ENCODE results near the gene TMEM176A. TPM values are rescaled to one million over a fixed set of nuclear protein-coding genes. Genes with fewer than 3 reads are reported as not detected.

TMEM176A gene
- polyA plus RNA-seq, 3 donors = 14.1 to 285 (median 129) TPM

DNA sequence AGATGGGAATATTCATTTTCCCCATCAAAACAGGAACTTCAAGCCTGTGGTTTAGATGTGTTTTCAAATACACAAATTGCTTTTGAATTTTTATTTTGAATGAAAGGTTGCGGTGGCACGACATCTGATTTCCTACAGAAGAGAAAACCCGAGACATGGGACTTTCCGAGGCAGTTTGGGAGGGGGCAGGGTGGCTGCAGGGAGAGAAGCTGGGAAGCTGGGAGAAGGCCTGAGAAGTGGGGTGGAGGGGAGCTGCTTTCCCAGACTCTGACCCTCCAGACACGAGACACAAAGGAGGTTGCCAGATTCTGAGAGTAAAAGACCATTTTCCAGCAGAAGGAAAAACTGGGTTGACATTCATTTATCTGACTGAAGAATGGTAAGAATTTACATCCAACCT is 19.6 kb downstream of the TMEM176A start:
- Mint-ChIP-seq H3K4me3 (no peak overlapping the region), H3K27me3 (ENCODE audit: low read depth in 3 of 3) (peaks cover 9 to 12% (median 9%) of the 10 kb centered on the region in 3 donors), H3K9me3 (peaks cover 12 to 25% (median 24%) of the 10 kb centered on the region in 7 donors), H3K4me1 (no peaks in the 10 kb centered on the region), H3K27ac (no peak overlapping the region), H3K36me3 (no peaks in the 10 kb centered on the region)
- Histone ChIP-seq H3K36me3 (replicated peaks in 1 of 2; ENCODE audit: control insufficient read depth in 1 of 2, insufficient read depth in 2 of 2, low read length in 2 of 2) (no peaks in the 10 kb centered on the region), H3K9me3 (replicated peaks in 1 of 2; ENCODE audit: control insufficient read depth in 1 of 2, insufficient read depth in 1 of 2, low read length in 2 of 2) (peaks cover 6 to 7% of the 10 kb centered on the region in 2 donors), H3K27ac (ENCODE audit: low read depth in 1 of 2, low read length in 2 of 2) (no peak overlapping the region), H3K4me2 (replicated peaks; ENCODE audit: extremely low read depth, low read length, poor library complexity, severe bottlenecking) (no peak overlapping the region), H3K79me2 (ENCODE audit: insufficient read depth, low read length) (no peaks in the 10 kb centered on the region), H4K20me1 (ENCODE audit: insufficient read depth, low read length) (no peaks in the 10 kb centered on the region), H3K4me3 (replicated peaks in 1 of 3; ENCODE audit: low read depth in 2 of 3, low read length in 3 of 3) (no peak overlapping the region), H3K4me1 (ENCODE audit: control insufficient read depth in 1 of 2, insufficient read depth in 2 of 2, low read length in 2 of 2) (no peaks in the 10 kb centered on the region), H2AFZ (ENCODE audit: insufficient read depth, low read depth, low read length, poor library complexity, severe bottlenecking) (no peak overlapping the region), H3K9ac (ENCODE audit: insufficient read depth, low read length, poor library complexity, severe bottlenecking) (no peak overlapping the region), H3K27me3 (ENCODE audit: control insufficient read depth in 2 of 2, insufficient read depth in 2 of 2, low read length in 2 of 2) (peaks cover 0 to 11% of the 10 kb centered on the region in 2 donors)
- DNase-seq = no peak
- TF ChIP-seq, protein P1, sequence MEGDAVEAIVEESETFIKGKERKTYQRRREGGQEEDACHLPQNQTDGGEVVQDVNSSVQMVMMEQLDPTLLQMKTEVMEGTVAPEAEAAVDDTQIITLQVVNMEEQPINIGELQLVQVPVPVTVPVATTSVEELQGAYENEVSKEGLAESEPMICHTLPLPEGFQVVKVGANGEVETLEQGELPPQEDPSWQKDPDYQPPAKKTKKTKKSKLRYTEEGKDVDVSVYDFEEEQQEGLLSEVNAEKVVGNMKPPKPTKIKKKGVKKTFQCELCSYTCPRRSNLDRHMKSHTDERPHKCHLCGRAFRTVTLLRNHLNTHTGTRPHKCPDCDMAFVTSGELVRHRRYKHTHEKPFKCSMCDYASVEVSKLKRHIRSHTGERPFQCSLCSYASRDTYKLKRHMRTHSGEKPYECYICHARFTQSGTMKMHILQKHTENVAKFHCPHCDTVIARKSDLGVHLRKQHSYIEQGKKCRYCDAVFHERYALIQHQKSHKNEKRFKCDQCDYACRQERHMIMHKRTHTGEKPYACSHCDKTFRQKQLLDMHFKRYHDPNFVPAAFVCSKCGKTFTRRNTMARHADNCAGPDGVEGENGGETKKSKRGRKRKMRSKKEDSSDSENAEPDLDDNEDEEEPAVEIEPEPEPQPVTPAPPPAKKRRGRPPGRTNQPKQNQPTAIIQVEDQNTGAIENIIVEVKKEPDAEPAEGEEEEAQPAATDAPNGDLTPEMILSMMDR (IDR thresholded peaks at IDR 0.05) = no peak
- 88% methylated on average over 4 of the region's 5 CpGs for WGBS (ENCODE audit: insufficient coverage)
- intact Hi-C loops (cut with micrococcal nuclease) = no loop called here

DNA sequence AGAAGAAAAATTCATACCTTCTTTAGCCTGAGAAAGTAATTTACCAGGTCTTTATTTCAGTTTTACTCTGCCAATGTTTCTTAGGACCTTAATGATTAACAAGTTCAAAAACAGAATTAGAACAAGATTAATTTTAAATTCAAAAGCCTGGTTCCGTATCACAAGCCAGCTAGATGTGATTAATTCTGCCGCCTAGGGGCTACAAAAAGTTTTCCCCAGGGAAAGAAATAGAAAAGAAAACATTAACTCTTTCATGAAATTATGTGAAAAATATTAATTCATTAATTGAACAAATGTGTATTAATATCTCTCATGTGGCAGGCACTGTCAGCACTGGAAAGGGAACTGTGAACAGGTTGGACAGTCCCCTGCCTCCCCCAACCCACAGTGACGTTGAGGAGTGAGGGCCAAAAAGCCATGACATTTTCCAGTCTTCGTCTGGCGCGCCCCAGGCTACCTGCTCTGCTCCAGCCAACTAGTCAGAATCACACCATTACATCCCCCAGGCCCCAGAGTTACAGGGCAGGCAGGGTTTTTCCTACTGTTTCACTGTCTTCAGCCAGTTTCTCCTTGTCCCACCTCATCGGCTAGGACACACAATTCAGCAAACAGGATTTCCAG is 20.1 kb downstream of the TMEM176A start:
- H3K4me3 ChIP-seq (replicated peaks in 1 of 3; ENCODE audit: low read depth in 2 of 3, low read length in 3 of 3) = no peak overlapping the region
- peaks cover 0 to 11% of the 10 kb centered on the region in 2 donors for H3K27me3 ChIP-seq (ENCODE audit: control insufficient read depth in 2 of 2, insufficient read depth in 2 of 2, low read length in 2 of 2)
- H3K9ac ChIP-seq (ENCODE audit: insufficient read depth, low read length, poor library complexity, severe bottlenecking) = no peak overlapping the region
- no peaks in the 10 kb centered on the region for H3K4me1 ChIP-seq (ENCODE audit: control insufficient read depth in 1 of 2, insufficient read depth in 2 of 2, low read length in 2 of 2)
- H3K36me3 Mint-ChIP-seq = no peaks in the 10 kb centered on the region
- TF ChIP-seq, protein P1 (IDR thresholded peaks at IDR 0.05) = no peak
- no peak for DNase-seq
- H3K9me3 ChIP-seq (replicated peaks in 1 of 2; ENCODE audit: control insufficient read depth in 1 of 2, insufficient read depth in 1 of 2, low read length in 2 of 2) = peaks cover 3 to 5% of the 10 kb centered on the region in 2 donors
- H3K36me3 ChIP-seq (replicated peaks in 1 of 2; ENCODE audit: control insufficient read depth in 1 of 2, insufficient read depth in 2 of 2, low read length in 2 of 2) = no peaks in the 10 kb centered on the region
- no peak overlapping the region for H3K27ac Mint-ChIP-seq
- H3K4me2 ChIP-seq (replicated peaks; ENCODE audit: extremely low read depth, low read length, poor library complexity, severe bottlenecking) = no peak overlapping the region
- no peaks in the 10 kb centered on the region for H3K4me1 Mint-ChIP-seq
- H3K27ac ChIP-seq (ENCODE audit: low read depth in 1 of 2, low read length in 2 of 2) = no peak overlapping the region
- peaks cover 6 to 22% (median 18%) of the 10 kb centered on the region in 7 donors for H3K9me3 Mint-ChIP-seq
- no peaks in the 10 kb centered on the region for H3K79me2 ChIP-seq (ENCODE audit: insufficient read depth, low read length)
- intact Hi-C loops (cut with micrococcal nuclease) = no loop called here
- H2AFZ ChIP-seq (ENCODE audit: insufficient read depth, low read depth, low read length, poor library complexity, severe bottlenecking) = no peak overlapping the region
- WGBS (ENCODE audit: insufficient coverage) = 100% methylated on average over 4 of the region's 7 CpGs
- peaks cover 7 to 14% (median 12%) of the 10 kb centered on the region in 3 donors for H3K27me3 Mint-ChIP-seq (ENCODE audit: low read depth in 3 of 3)
- no peaks in the 10 kb centered on the region for H4K20me1 ChIP-seq (ENCODE audit: insufficient read depth, low read length)
- no peak overlapping the region for H3K4me3 Mint-ChIP-seq

Measured in CD14-positive monocyte (primary cell).